ENCODE data around the gene SAA1. TPM values are rescaled to one million over a fixed set of nuclear protein-coding genes. Genes with fewer than 3 reads are reported as not detected.

Gene SAA1
- 0.30 to 0.59 TPM (median 0.39 TPM) in 3 of 5 replicates, not detected in the others for total RNA-seq (2022; extraction: Qiagen RNA extraction; ENCODE audit: low read depth)

GRCh38 chr11:18265949-18266348, at the start of gene SAA1:
SAA1 (plus strand) TSS chr11:18266264; CDS start chr11:18266888, 624 bp downstream.

DNA sequence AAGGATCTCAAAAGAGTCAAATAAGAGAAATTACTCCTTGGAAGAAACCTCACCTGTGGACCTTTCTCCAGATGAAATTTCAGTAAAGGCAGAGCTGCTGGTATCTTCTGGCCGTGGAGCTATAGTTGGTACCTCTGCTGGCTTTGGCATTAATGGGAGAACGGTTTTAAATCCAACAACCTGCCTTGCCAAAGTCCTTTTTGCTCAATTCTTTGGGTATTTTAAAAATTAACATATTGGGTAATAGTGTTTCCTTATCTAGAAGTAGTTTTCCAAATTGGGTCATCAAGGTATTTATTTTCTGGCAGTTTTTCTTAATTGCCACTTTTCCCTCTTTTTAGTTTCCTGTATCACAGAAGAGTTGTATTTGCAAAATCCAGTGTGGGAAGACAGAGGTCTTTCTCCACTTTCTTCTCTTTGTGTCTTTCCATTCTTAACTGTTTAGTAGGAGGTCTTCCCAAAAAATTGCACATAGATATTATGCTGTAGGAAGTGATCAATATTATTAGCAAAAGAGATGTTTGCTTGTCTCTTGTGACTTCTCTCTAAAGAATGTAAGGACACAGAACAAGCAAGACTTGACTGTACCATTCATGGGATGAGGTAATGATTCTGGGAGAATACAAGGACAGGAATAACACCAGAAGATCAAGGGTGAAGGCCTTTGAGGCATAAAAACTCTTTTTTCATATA, 29.3 kb upstream of the SAA1 start, which contains the start of gene SAA4:
SAA4 (minus strand) TSS at position 139 of the 693 bp plus-strand sequence. CDS start 876 bp downstream, outside the sequence.

DNA sequence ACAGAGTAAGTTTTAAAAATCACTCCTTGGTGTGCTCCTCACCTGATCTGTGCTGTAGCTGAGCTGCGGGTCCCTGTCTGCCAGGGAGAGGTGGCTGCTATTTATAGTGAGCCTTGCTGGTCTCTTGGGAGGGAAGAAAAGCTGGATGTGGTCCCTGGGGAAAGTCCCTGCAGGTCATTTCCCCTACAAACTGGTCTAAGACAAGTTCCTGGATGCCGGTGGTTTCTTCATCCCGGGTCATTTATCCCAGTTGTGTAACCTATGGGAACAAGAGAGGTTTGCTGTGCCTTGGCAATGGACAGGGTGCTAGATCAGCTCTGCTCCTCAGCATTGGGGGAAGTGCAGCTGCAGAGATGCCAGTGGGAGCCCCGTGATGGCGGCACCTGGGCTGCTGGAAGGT, 17.5 kb upstream of the SAA1 start, which contains the start of gene SAA2:
SAA2 (minus strand) TSS at position 108 of the 400 bp plus-strand sequence. CDS start 657 bp downstream, outside the sequence.

Other genes with a start within 250 kb of the SAA1 start
- 0.02 to 0.10 TPM (median 0.08 TPM) in 4 of 5 replicates, not detected in the other for gene TPH1, start 220.0 kb upstream of the SAA1 start, total RNA-seq (2022; extraction: Qiagen RNA extraction; ENCODE audit: low read depth)
- gene SAAL1, start 160.2 kb upstream of the SAA1 start, total RNA-seq (2022; extraction: Qiagen RNA extraction; ENCODE audit: low read depth), result 37.1 to 42.3 TPM (median 38.6 TPM) in 5 replicates
- 0.41 TPM in 1 of 5 replicates, not detected in the others for gene MRGPRX3, start 133.7 kb upstream of the SAA1 start, total RNA-seq (2022; extraction: Qiagen RNA extraction; ENCODE audit: low read depth)
- gene MRGPRX4, start 93.4 kb upstream of the SAA1 start, total RNA-seq (2022; extraction: Qiagen RNA extraction; ENCODE audit: low read depth), result not detected in 5 replicates
- not detected in 5 replicates for gene SAA4, start 29.5 kb upstream of the SAA1 start, total RNA-seq (2022; extraction: Qiagen RNA extraction; ENCODE audit: low read depth)
- 0.07 TPM in 1 of 5 replicates, not detected in the others for gene SAA2, start 17.6 kb upstream of the SAA1 start, total RNA-seq (2022; extraction: Qiagen RNA extraction; ENCODE audit: low read depth)
- gene HPS5, start 55.9 kb downstream of the SAA1 start, total RNA-seq (2022; extraction: Qiagen RNA extraction; ENCODE audit: low read depth), result 12.9 to 14.3 TPM (median 13.1 TPM) in 5 replicates
- gene GTF2H1, start 56.3 kb downstream of the SAA1 start, total RNA-seq (2022; extraction: Qiagen RNA extraction; ENCODE audit: low read depth), result 33.1 to 39.9 TPM (median 36.8 TPM) in 5 replicates
- gene LDHA, start 128.3 kb downstream of the SAA1 start, total RNA-seq (2022; extraction: Qiagen RNA extraction; ENCODE audit: low read depth), result 2,235 to 3,232 TPM (median 2,437 TPM) in 5 replicates
- gene LDHC, start 146.1 kb downstream of the SAA1 start, total RNA-seq (2022; extraction: Qiagen RNA extraction; ENCODE audit: low read depth), result 0.06 to 0.28 TPM (median 0.28 TPM) in 3 of 5 replicates, not detected in the others
- gene LDHAL6A, start 189.6 kb downstream of the SAA1 start, total RNA-seq (2022; extraction: Qiagen RNA extraction; ENCODE audit: low read depth), result not detected in 5 replicates